Measurements from ENCODE around the gene OPN1MW3.

DNA sequence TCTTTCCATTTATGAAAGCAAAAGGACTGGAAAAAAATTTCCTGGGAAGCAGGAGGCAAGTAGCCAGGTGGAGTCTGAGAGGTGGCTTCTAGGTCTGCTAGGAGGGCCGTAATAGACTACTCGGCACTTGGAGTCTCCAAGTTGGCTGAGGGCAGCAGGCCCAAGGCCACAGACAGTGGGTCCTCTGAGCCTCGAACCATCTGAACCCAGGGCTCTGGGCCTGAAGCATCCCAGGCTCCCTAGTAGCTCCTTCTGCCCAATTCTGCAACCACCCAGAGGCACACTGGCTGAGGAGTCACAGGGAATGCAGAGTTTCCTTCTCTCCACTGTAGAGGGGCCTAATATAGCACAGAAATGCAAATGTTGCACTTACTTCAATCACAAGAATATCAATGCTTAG is 58.0 kb downstream of the OPN1MW3 start:
- TF ChIP-seq, protein P1, sequence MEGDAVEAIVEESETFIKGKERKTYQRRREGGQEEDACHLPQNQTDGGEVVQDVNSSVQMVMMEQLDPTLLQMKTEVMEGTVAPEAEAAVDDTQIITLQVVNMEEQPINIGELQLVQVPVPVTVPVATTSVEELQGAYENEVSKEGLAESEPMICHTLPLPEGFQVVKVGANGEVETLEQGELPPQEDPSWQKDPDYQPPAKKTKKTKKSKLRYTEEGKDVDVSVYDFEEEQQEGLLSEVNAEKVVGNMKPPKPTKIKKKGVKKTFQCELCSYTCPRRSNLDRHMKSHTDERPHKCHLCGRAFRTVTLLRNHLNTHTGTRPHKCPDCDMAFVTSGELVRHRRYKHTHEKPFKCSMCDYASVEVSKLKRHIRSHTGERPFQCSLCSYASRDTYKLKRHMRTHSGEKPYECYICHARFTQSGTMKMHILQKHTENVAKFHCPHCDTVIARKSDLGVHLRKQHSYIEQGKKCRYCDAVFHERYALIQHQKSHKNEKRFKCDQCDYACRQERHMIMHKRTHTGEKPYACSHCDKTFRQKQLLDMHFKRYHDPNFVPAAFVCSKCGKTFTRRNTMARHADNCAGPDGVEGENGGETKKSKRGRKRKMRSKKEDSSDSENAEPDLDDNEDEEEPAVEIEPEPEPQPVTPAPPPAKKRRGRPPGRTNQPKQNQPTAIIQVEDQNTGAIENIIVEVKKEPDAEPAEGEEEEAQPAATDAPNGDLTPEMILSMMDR (IDR thresholded peaks at IDR 0.05): no peak
- TF ChIP-seq POLR2A (IDR thresholded peaks at IDR 0.05) (no peak), EP300 (IDR thresholded peaks at IDR 0.05) (no peak)
